ENCODE measurements around the gene ISL2.

The ISL2 gene

DNA sequence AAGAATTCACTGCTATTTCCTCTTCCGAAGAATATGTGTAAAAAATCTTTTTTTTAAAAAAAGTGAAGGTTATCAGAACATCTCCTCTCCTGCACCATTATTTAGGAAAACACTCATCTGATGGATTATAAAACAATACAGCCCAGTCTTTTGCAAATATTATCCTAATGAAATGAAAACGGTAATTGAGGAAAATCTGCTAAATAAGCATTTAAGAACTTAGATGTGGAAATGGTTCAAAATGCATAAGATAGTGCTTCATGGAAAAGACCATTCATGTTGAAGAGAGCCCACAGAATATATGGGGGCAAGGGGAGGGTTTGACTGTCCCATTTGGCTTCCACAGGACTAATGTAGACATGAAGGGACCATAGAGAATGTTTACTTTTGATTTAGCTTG is 47.8 kb downstream of the ISL2 start:
- H2AFZ ChIP-seq (ENCODE audit: low read depth) = no peak overlapping the region
- H3K9ac ChIP-seq = no peak overlapping the region
- no peaks in the 10 kb centered on the region for H3K4me1 ChIP-seq (ENCODE audit: low read depth, poor library complexity, severe bottlenecking)
- H4K20me1 ChIP-seq (ENCODE audit: insufficient read depth) = no peaks in the 10 kb centered on the region
- no peak overlapping the region for H3K4me3 ChIP-seq (IDR thresholded peaks at IDR 0.05; ENCODE audit: insufficient read depth, low read depth, low read length)
- no peaks in the 10 kb centered on the region for H3K36me3 ChIP-seq (ENCODE audit: insufficient read depth)
- H3K79me2 ChIP-seq (ENCODE audit: insufficient read depth, low read depth) = no peaks in the 10 kb centered on the region
- no peaks in the 10 kb centered on the region for H3K27me3 ChIP-seq (ENCODE audit: insufficient read depth, low read depth)
- TF ChIP-seq, protein P1, sequence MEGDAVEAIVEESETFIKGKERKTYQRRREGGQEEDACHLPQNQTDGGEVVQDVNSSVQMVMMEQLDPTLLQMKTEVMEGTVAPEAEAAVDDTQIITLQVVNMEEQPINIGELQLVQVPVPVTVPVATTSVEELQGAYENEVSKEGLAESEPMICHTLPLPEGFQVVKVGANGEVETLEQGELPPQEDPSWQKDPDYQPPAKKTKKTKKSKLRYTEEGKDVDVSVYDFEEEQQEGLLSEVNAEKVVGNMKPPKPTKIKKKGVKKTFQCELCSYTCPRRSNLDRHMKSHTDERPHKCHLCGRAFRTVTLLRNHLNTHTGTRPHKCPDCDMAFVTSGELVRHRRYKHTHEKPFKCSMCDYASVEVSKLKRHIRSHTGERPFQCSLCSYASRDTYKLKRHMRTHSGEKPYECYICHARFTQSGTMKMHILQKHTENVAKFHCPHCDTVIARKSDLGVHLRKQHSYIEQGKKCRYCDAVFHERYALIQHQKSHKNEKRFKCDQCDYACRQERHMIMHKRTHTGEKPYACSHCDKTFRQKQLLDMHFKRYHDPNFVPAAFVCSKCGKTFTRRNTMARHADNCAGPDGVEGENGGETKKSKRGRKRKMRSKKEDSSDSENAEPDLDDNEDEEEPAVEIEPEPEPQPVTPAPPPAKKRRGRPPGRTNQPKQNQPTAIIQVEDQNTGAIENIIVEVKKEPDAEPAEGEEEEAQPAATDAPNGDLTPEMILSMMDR (conservative IDR thresholded peaks at IDR 0.05; ENCODE audit: low read depth, low read length) = no peak
- H3K27ac ChIP-seq = no peak overlapping the region
- H3K4me2 ChIP-seq = no peak overlapping the region

DNA sequence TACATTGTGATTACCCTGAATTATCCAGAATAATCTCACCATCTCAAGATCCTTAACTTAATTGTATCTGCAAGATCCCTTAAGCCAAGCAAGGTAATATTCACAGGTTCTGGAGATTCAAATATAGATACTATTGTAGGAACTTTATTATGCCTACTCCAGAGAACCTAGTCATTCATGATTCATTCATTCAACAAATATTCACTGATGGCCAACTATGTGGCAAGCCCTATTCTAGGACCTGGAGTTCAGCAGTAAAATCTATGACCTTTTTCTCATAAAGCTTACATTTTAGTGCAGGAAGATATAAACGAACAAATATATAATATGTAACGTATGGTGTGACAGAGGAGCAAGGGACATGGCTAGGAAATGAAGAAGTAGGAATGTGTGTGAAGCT is 49.6 kb downstream of the ISL2 start:
- TF ChIP-seq, protein P1 (conservative IDR thresholded peaks at IDR 0.05; ENCODE audit: low read depth, low read length) = no peak
- no peak overlapping the region for H3K27ac ChIP-seq
- no peaks in the 10 kb centered on the region for H3K27me3 ChIP-seq (ENCODE audit: insufficient read depth, low read depth)
- no peaks in the 10 kb centered on the region for H3K79me2 ChIP-seq (ENCODE audit: insufficient read depth, low read depth)
- H3K4me3 ChIP-seq (IDR thresholded peaks at IDR 0.05; ENCODE audit: insufficient read depth, low read depth, low read length) = no peak overlapping the region
- H3K36me3 ChIP-seq (ENCODE audit: insufficient read depth) = no peaks in the 10 kb centered on the region
- no peak overlapping the region for H3K9ac ChIP-seq
- H3K4me1 ChIP-seq (ENCODE audit: low read depth, poor library complexity, severe bottlenecking) = no peaks in the 10 kb centered on the region
- no peak overlapping the region for H3K4me2 ChIP-seq
- no peaks in the 10 kb centered on the region for H4K20me1 ChIP-seq (ENCODE audit: insufficient read depth)
- H2AFZ ChIP-seq (ENCODE audit: low read depth) = no peak overlapping the region

DNA sequence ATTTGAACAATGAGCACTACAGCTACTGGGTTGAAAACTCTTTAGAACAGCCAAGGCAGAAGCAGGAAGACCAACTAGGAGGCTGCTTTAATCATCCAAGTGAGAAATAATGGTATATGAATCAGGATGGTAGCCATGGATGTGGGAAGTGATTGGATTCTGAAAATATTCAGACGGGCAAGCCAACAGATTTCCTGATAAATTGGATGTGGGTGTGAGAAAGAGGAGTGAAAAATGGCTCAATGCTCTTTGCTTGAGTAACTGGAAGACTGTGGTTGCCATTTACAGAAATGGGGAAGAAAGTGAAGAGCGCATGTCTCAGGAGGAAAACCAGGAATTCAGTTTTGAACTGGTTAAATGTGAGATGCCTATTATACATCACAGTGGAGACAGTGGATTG is 50.4 kb downstream of the ISL2 start:
- Histone ChIP-seq H3K4me1 (ENCODE audit: low read depth, poor library complexity, severe bottlenecking) (no peaks in the 10 kb centered on the region), H3K9ac (no peak overlapping the region), H3K4me3 (IDR thresholded peaks at IDR 0.05; ENCODE audit: insufficient read depth, low read depth, low read length) (no peak overlapping the region), H3K79me2 (ENCODE audit: insufficient read depth, low read depth) (no peaks in the 10 kb centered on the region), H3K27me3 (ENCODE audit: insufficient read depth, low read depth) (no peaks in the 10 kb centered on the region), H4K20me1 (ENCODE audit: insufficient read depth) (no peaks in the 10 kb centered on the region), H3K4me2 (no peak overlapping the region), H3K36me3 (ENCODE audit: insufficient read depth) (no peaks in the 10 kb centered on the region), H3K27ac (no peak overlapping the region), H2AFZ (ENCODE audit: low read depth) (no peak overlapping the region)
- TF ChIP-seq, protein P1 (conservative IDR thresholded peaks at IDR 0.05; ENCODE audit: low read depth, low read length) = no peak

DNA sequence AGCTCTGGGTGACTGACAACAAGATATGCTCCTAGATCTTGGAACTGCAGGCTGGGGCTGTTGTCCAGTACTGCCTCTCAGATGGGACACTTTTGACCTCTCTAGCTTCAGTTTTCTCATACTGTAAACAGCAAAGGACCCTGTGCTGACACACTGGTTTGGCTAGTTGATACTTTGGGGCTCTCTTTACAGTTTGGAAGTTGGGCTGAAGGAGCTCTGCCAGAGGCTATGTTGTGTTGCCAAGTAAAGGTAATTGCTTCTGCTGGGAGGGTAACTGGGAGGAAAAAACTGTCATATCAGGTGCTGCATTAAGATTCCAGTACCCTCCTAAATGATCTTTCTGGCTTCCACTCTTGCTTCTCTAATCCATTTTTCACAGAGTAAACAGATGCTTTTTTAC is 54.0 kb downstream of the ISL2 start:
- Histone ChIP-seq H2AFZ (ENCODE audit: low read depth) (no peak overlapping the region), H3K4me1 (ENCODE audit: low read depth, poor library complexity, severe bottlenecking) (no peaks in the 10 kb centered on the region), H3K27me3 (ENCODE audit: insufficient read depth, low read depth) (no peaks in the 10 kb centered on the region), H3K9ac (no peak overlapping the region), H3K36me3 (ENCODE audit: insufficient read depth) (no peaks in the 10 kb centered on the region), H4K20me1 (ENCODE audit: insufficient read depth) (no peaks in the 10 kb centered on the region), H3K27ac (no peak overlapping the region), H3K4me2 (no peak overlapping the region), H3K79me2 (ENCODE audit: insufficient read depth, low read depth) (no peaks in the 10 kb centered on the region), H3K4me3 (IDR thresholded peaks at IDR 0.05; ENCODE audit: insufficient read depth, low read depth, low read length) (no peak overlapping the region)
- TF ChIP-seq, protein P1 (conservative IDR thresholded peaks at IDR 0.05; ENCODE audit: low read depth, low read length) = no peak

DNA sequence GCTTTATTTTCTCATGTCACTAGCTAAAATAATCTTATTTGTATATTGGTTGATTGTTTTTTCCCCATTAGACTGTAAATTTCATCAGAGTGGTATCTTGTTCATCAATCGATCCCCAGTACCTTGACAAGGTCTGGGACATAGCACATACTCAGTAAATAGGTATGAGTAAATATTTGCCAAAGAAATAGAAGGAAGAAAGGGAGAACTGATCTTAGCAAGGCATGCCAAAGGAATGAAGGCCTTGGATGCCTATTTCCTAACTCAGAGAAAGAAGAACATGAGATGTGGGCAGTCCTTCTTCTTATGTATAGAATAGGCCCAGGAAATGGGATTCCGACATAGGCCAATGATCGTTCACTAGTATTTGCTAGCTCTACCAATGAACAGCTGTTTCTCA is 54.7 kb downstream of the ISL2 start:
- Histone ChIP-seq H3K4me2 (no peak overlapping the region), H3K27me3 (ENCODE audit: insufficient read depth, low read depth) (no peaks in the 10 kb centered on the region), H3K4me3 (IDR thresholded peaks at IDR 0.05; ENCODE audit: insufficient read depth, low read depth, low read length) (no peak overlapping the region), H2AFZ (ENCODE audit: low read depth) (no peak overlapping the region), H3K4me1 (ENCODE audit: low read depth, poor library complexity, severe bottlenecking) (no peaks in the 10 kb centered on the region), H3K36me3 (ENCODE audit: insufficient read depth) (no peaks in the 10 kb centered on the region), H3K79me2 (ENCODE audit: insufficient read depth, low read depth) (no peaks in the 10 kb centered on the region), H3K27ac (no peak overlapping the region), H3K9ac (no peak overlapping the region), H4K20me1 (ENCODE audit: insufficient read depth) (no peaks in the 10 kb centered on the region)
- TF ChIP-seq, protein P1 (conservative IDR thresholded peaks at IDR 0.05; ENCODE audit: low read depth, low read length) = no peak
